ENCODE data around the gene AGA. TPM values are rescaled to one million over a fixed set of nuclear protein-coding genes. Genes with fewer than 3 reads are reported as not detected.

The AGA gene
- total RNA-seq, 4 donors from 2014 or later, result 8.4 to 25.1 (median 14.7) TPM

GRCh38 chr4:177386278-177386815 lies 55.9 kb downstream of the AGA start:
- H3K4me3 ChIP-seq, result no peak overlapping the region

GRCh38 chr4:177385576-177386277 lies 56.5 kb downstream of the AGA start:
- TF ChIP-seq CTCF (IDR thresholded peaks at IDR 0.05) (no peak), EP300 (IDR thresholded peaks at IDR 0.05) (no peak), POLR2A (IDR thresholded peaks at IDR 0.05) (no peak)
- H3K27ac ChIP-seq, result no peak overlapping the region
- H3K9me3 ChIP-seq, result no peaks in the 10 kb centered on the region
- no peaks in the 10 kb centered on the region for H3K4me1 ChIP-seq
- H3K27me3 ChIP-seq, result no peaks in the 10 kb centered on the region
- no peak overlapping the region for H3K4me3 ChIP-seq
- DNase-seq (ENCODE audit: low spot score in 2 of 2), result no peak
- H3K36me3 ChIP-seq, result no peaks in the 10 kb centered on the region
- WGBS, 2 donors, result 52 to 54% methylated on average over 2 of the region's 2 CpGs

More at GRCh38 chr4:177386278-177386815, 55.9 kb downstream of the AGA start:
- no peak for DNase-seq (ENCODE audit: low spot score in 2 of 2)
- Histone ChIP-seq H3K36me3 (no peaks in the 10 kb centered on the region), H3K27ac (no peak overlapping the region), H3K9me3 (no peaks in the 10 kb centered on the region), H3K27me3 (no peaks in the 10 kb centered on the region), H3K4me1 (no peaks in the 10 kb centered on the region)
- no peak for TF ChIP-seq POLR2A (IDR thresholded peaks at IDR 0.05)
- TF ChIP-seq EP300 (IDR thresholded peaks at IDR 0.05), result no peak
- TF ChIP-seq CTCF (IDR thresholded peaks at IDR 0.05), result no peak
- 64 to 68% methylated on average over 5 of the region's 5 CpGs for WGBS, 2 donors

- no peaks in the 10 kb centered on the region for H3K9me3 ChIP-seq
- no peak for DNase-seq (ENCODE audit: low spot score in 2 of 2)
- no peaks in the 10 kb centered on the region for H3K36me3 ChIP-seq
- no peak for TF ChIP-seq CTCF (IDR thresholded peaks at IDR 0.05)
- TF ChIP-seq POLR2A (IDR thresholded peaks at IDR 0.05), result no peak
- TF ChIP-seq EP300 (IDR thresholded peaks at IDR 0.05), result no peak
- 89 to 92% methylated on average over 4 of the region's 4 CpGs for WGBS, 2 donors
- no peaks in the 10 kb centered on the region for H3K27me3 ChIP-seq
- H3K4me3 ChIP-seq, result no peak overlapping the region
- H3K4me1 ChIP-seq, result no peaks in the 10 kb centered on the region
- no peak overlapping the region for H3K27ac ChIP-seq
Measured at GRCh38 chr4:177384856-177385397, 57.3 kb downstream of the AGA start.

GRCh38 chr4:177381762-177382310 lies 60.4 kb downstream of the AGA start:
- no peak for DNase-seq (ENCODE audit: low spot score in 2 of 2)
- Histone ChIP-seq H3K27me3 (no peaks in the 10 kb centered on the region), H3K27ac (no peak overlapping the region), H3K4me1 (no peaks in the 10 kb centered on the region), H3K9me3 (no peaks in the 10 kb centered on the region), H3K4me3 (no peak overlapping the region), H3K36me3 (no peaks in the 10 kb centered on the region)
- TF ChIP-seq POLR2A (IDR thresholded peaks at IDR 0.05) (no peak), CTCF (IDR thresholded peaks at IDR 0.05) (no peak), EP300 (IDR thresholded peaks at IDR 0.05) (no peak)
- 93 to 94% methylated on average over 9 to 13 of the region's 13 CpGs for WGBS, 2 donors

Other genes with a start within 250 kb of the AGA start
- not detected for gene NEIL3, start 132.6 kb downstream of the AGA start, total RNA-seq